ENCODE data around the gene KISS1R. TPM values are rescaled to one million over a fixed set of nuclear protein-coding genes. Genes with fewer than 3 reads are reported as not detected.

Gene KISS1R
- total RNA-seq, 1 experiment from 2014 or later: not detected

GRCh38 chr19:938233-938923 lies 21.2 kb downstream of the KISS1R start:
- DNase-seq: no peak
- peaks cover 19% of the 10 kb centered on the region for H3K27me3 Mint-ChIP-seq (ENCODE audit: unreplicated experiment)
- intact Hi-C loops (cut with micrococcal nuclease; ENCODE audit: unreplicated experiment): no loop called here
- no TSS peak for BruUV-seq (replicated peaks)
- peaks cover 17% of the 10 kb centered on the region for H3K4me1 Mint-ChIP-seq (ENCODE audit: low read depth, unreplicated experiment)
- H3K9me3 Mint-ChIP-seq (ENCODE audit: low read depth, unreplicated experiment): no peaks in the 10 kb centered on the region
- no peak overlapping the region for H3K4me3 Mint-ChIP-seq (ENCODE audit: low read depth, unreplicated experiment)
- TF ChIP-seq CTCF (IDR thresholded peaks at IDR 0.05; ENCODE audit: unreplicated experiment): no peak
- H3K36me3 Mint-ChIP-seq (ENCODE audit: insufficient read depth, unreplicated experiment): peaks cover 6% of the 10 kb centered on the region
- no peak overlapping the region for H3K27ac Mint-ChIP-seq (ENCODE audit: unreplicated experiment)
- CTCF ChIA-PET: interaction anchor here (0.7 kb wide), 1 partner anchor 158 kb away, joined by 3 read pairs; no protein-coding TSS in a partner anchor

DNA sequence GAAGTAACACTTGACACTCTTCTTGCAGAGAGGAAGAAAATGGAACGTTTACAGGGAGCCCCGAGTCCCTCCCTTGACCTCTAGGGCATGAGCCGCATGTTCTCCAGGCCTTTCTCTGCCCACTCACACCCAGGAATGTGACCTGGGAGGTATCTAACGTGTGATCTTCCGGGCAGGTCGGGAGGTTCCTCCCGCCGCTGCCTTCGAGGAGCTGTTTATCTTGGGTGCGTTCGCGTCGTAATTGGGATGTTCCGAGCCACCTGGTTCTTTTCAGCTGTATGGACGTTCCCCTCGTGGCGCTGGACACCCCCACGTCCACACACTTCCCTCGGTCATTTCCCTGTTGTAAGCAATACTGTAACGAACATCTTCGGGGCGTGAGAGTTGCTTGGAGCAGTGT lies 22.3 kb downstream of the KISS1R start:
- CTCF ChIA-PET: interaction anchor here (0.7 kb wide), 2 partner anchors 17 to 159 kb away, joined by 3 read pairs; no protein-coding TSS in a partner anchor
- Mint-ChIP-seq H3K27ac (ENCODE audit: unreplicated experiment) (no peak overlapping the region), H3K4me3 (ENCODE audit: low read depth, unreplicated experiment) (no peak overlapping the region), H3K9me3 (ENCODE audit: low read depth, unreplicated experiment) (no peaks in the 10 kb centered on the region), H3K4me1 (ENCODE audit: low read depth, unreplicated experiment) (peaks cover 18% of the 10 kb centered on the region), H3K36me3 (ENCODE audit: insufficient read depth, unreplicated experiment) (peaks cover 6% of the 10 kb centered on the region), H3K27me3 (ENCODE audit: unreplicated experiment) (peaks cover 21% of the 10 kb centered on the region)
- no TSS peak for BruUV-seq (replicated peaks)
- intact Hi-C loops (cut with micrococcal nuclease; ENCODE audit: unreplicated experiment): no loop called here
- no peak for TF ChIP-seq CTCF (IDR thresholded peaks at IDR 0.05; ENCODE audit: unreplicated experiment)
- no peak for DNase-seq

DNA sequence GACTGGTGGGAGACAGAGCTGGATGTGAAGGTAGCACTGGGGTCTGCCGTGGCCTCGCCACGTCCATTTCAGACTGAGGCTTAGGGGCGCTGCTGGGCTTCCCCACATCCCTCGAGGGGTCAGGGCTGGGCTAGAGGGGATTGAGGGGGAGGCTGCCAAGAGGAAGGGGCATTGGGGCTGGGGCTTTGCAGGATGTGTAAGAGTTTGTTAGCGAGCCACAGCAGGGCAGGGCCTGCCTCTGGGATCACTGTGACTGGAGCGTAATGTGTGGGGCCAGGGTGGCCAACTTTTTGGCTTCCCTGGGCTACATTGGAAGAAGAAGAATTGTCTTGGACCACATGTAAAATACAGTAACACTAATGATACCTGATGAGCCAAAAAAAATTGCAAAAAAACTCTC lies 22.8 kb downstream of the KISS1R start:
- Mint-ChIP-seq H3K36me3 (ENCODE audit: insufficient read depth, unreplicated experiment) (peaks cover 7% of the 10 kb centered on the region), H3K4me3 (ENCODE audit: low read depth, unreplicated experiment) (no peak overlapping the region), H3K4me1 (ENCODE audit: low read depth, unreplicated experiment) (peaks cover 23% of the 10 kb centered on the region), H3K27me3 (ENCODE audit: unreplicated experiment) (peaks cover 25% of the 10 kb centered on the region), H3K27ac (ENCODE audit: unreplicated experiment) (peak overlapping the region; percentile 21), H3K9me3 (ENCODE audit: low read depth, unreplicated experiment) (no peaks in the 10 kb centered on the region)
- no peak for TF ChIP-seq CTCF (IDR thresholded peaks at IDR 0.05; ENCODE audit: unreplicated experiment)
- DNase-seq: no peak
- CTCF ChIA-PET: interaction anchor here (0.7 kb wide), 1 partner anchor 16 kb away, joined by 3 read pairs; no protein-coding TSS in a partner anchor
- intact Hi-C loops (cut with micrococcal nuclease; ENCODE audit: unreplicated experiment): no loop called here
- BruUV-seq (replicated peaks): no TSS peak

DNA sequence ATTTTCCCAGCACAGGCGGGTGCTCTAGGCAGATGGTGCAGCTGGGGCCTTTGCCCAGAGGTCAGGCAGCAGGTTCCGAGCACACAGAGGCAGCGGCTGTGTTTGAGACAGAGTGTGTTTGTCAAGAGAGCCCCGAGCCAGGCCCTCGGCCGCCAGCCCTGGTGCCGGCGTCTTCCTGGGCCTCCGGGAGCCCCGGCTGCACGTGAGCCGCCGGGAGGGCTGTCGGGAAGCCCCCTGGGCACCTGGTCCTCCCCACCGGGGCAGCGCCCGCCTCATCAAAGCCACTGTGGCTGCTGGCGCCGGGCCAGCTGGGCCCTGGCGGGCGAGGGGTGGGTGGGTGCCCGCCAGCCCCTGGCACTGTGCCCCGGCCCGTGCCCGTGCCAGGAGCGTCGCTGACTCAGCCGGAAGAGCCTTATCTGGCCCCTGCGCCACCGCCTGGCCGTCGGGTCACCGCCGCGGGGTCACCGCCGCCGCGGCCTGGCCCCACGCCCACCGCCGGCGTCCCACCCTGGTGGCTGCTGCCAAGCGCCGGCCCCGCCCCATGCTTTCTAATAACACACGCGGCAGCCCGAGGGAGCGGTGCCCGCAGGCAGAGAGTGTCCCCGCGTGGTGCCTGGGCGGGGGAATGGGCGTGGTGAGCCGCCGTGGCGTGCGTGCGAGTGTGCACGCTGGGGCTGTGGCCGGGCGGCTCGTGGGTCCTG lies 23.6 kb downstream of the KISS1R start:
- H3K27me3 Mint-ChIP-seq (ENCODE audit: unreplicated experiment): peaks cover 33% of the 10 kb centered on the region
- intact Hi-C loops (cut with micrococcal nuclease; ENCODE audit: unreplicated experiment): no loop called here
- no peak overlapping the region for H3K4me3 Mint-ChIP-seq (ENCODE audit: low read depth, unreplicated experiment)
- H3K4me1 Mint-ChIP-seq (ENCODE audit: low read depth, unreplicated experiment): peaks cover 26% of the 10 kb centered on the region
- CTCF ChIA-PET: no interaction called here
- peak overlapping the region; percentile 21 for H3K27ac Mint-ChIP-seq (ENCODE audit: unreplicated experiment)
- H3K9me3 Mint-ChIP-seq (ENCODE audit: low read depth, unreplicated experiment): no peaks in the 10 kb centered on the region
- no TSS peak for BruUV-seq (replicated peaks)
- DNase-seq: peak; percentile 86
- no peak for TF ChIP-seq CTCF (IDR thresholded peaks at IDR 0.05; ENCODE audit: unreplicated experiment)
- H3K36me3 Mint-ChIP-seq (ENCODE audit: insufficient read depth, unreplicated experiment): peaks cover 13% of the 10 kb centered on the region

Measured in Calu3 (cell line).